Measurements from ENCODE around the gene EVC2.

EVC2 gene

DNA sequence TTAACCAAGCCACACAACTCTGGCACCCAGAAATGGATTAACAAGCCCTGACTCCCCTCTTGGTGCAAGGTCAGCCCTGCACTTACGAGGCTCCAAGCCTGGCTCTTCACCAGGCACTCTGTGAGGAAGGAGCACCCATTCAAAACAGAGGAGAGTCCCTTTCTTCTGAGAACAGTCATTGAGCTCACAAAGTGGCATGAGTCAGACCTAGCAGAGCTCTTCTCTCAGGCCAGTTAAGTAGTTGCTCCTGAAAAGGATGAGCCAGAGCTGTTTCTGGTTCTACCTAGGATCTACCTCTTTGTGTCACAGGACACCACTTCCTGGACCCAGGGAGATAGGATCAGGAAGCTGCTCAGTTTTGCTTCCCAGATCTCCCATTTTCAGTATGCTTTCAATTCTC lies 48.2 kb downstream of the EVC2 start:
- DNase-seq, result no peak

DNA sequence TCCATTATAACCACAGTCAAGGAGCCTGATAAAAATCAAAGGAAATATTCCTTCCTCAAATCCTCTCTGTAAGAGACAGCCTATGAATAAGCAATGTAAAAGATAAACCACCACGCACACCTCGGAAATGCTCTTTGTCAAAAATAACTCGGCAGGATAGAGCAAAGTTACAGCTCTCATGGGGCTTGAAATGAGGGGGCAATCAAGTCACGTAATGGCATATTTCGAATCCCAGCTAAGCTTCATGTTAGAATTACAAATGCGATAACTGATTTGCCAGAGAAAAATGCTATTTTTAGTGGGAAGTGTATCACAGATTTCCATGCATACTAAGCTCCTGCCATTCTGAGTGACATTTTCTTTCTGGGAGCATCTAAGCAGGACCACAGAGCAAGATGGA lies 49.4 kb downstream of the EVC2 start:
- DNase-seq, result no peak

DNA sequence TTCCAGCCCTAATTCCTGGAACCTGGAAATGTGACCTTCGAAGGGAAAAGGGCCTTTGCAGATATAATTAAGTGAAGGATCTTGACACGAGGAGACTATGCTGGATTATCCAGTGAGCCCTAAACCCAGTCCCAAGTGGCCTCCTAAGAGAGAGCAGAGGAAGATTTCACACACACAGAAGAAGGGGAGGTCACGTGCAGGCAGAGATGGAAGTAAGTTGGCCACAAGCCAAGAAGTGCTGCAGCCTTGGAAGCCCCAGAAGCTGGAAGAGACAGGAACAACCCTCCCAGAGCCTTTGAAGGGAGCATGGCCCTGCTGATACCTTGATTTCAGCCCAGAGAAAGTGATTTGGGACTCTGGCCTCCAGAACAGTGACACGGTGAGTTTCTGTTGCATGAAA lies 51.9 kb downstream of the EVC2 start:
- no peak for DNase-seq

DNA sequence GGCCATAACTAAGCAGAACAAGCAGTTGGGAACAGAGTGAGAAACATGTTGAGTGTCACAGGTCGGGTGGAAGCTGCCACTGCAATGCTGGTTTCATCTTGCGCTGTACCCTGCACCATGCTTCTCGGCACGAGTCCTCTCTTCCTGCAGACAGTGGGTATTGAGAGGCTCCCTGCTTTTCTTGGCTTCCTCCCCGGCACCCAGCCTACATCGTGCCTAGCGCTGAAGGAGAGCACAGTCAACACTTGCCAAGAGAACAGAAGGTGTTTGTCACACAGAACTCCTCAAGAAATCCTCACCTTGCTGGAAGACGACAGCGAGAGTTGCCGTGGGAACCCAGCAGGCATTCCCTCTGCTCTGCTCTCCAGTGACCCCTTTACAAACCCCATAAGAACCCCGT lies 53.6 kb downstream of the EVC2 start:
- DNase-seq, result no peak

DNA sequence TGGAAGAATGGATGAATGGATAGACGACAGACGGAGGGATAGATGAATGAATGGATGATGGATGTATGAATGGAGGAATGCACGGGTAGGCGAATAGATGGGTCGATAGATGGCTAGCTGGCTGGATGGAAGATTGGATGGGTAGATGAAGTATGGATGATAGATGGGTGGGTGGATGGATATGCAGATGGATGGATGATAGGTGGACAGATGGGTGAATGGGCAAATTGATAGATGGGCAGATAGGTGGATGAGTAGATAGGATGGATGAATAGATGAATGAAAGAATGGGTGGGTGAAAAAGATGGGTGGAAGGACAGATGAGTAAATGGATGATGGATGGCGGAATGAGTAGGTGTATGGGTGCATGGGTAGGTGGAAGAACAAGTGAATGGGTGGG lies 57.3 kb downstream of the EVC2 start:
- DNase-seq, result no peak

DNA sequence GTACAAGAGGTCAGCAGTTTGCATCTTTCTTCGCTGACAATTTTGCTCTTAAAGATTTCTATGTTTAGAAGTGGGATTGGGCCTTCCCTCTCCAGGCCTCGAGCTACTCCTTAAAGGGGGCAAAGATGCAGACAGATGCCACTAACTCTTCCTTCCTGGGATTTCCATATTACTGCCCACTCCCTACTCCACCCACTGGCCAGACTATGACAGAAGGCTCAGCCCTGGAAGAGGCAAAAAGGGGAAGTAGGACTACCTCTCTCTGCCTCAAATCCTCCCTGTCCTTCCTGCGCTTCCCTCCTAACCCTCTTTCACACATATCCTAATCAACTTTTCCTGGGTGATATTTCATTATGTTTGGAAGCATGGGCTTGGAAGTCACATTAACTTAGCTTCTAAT lies 58.3 kb downstream of the EVC2 start:
- no peak for DNase-seq

DNA sequence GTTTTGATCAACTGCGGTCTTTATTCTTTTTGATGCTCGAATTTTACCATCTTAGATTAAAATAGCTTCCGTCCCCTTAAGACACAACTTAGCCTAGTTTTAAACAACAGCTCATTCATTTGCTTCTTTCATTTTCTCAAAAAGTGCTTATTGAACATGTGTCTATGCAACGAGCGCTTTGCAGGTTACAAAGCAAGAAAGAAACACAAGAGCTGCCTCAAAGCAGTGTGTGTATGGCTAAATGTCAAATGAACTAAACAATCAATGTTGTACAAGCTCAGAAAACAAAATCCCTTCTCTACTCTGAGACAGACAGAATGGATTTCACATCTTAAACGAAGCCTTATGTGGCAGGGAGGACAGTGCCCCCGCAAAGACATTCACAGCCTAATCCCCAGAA lies 61.0 kb downstream of the EVC2 start:
- DNase-seq, result no peak

DNA sequence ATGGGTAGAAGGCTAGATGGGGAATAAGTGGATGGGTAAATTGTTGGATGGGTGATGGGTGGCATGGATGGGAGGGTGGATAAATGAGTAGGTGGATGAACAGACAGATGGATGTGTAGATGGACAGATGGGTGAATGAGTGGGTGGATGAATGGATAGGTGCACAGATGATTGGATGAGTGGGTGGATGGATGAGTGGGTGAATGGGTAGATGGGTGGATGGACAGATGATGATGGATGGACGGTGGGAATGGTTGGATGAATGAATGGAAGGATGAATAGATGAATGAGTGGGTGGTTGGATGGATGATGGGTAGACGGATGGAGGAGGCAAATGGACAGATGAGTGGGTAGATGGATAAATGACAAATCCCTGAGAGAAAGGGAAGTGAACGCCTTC lies 68.3 kb downstream of the EVC2 start:
- no peak for DNase-seq

DNA sequence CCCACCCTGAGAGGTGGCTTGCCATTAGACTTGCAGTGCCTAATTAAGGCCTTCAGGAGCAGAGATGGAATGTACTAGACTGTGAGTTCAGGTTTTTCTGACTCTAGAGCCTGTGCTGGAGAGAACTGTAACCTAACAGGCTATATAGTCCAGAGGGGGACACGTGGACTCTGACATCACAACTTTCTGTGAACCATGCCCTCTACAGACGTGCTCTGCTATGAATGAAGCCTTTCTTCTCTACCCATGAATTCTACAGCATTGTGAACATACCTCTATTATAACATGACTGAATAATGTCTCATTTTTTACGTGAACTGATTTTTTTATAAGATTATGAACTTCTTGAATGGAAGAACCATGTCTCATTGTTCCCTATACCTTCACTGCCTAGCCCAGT lies 68.8 kb downstream of the EVC2 start:
- DNase-seq, result no peak

DNA sequence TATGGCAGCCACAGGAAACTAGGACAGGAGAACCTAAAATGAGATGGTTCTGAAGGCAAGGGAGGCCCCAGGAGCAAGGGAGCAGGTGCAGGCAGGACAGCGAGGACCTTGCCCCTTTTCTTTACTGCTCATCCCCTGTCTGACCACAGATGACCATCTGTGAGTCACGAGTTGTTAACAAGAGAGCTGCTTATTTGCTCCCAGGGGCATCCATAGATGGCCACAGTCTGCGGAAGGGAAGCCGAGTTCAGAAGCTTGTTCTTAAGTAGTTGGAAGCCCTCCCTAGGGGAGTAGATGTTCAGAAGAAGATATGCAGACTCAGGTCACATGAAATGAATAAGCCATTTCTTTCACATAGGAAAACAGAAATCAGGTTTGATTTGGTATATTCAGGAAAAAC lies 69.4 kb downstream of the EVC2 start:
- no peak for DNase-seq

DNA sequence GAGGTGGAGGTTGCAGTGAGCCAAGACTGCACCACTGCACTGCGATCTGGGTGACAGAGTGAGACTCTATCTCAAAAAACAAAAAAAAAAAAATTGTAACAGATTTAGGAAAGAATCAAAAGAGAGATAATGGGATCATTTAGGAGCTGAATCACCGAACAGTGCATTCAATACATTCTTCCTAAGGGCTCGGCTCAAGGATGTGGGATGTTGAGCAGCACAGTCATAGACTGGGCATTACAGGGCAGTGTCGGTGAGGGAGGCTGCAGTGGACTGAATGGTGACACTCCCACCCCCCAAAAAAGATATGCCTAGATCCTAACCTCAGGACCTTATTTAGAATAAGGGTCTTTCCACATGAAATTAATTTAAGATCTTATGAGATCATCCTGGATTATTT lies 70.0 kb downstream of the EVC2 start:
- DNase-seq, result no peak

DNA sequence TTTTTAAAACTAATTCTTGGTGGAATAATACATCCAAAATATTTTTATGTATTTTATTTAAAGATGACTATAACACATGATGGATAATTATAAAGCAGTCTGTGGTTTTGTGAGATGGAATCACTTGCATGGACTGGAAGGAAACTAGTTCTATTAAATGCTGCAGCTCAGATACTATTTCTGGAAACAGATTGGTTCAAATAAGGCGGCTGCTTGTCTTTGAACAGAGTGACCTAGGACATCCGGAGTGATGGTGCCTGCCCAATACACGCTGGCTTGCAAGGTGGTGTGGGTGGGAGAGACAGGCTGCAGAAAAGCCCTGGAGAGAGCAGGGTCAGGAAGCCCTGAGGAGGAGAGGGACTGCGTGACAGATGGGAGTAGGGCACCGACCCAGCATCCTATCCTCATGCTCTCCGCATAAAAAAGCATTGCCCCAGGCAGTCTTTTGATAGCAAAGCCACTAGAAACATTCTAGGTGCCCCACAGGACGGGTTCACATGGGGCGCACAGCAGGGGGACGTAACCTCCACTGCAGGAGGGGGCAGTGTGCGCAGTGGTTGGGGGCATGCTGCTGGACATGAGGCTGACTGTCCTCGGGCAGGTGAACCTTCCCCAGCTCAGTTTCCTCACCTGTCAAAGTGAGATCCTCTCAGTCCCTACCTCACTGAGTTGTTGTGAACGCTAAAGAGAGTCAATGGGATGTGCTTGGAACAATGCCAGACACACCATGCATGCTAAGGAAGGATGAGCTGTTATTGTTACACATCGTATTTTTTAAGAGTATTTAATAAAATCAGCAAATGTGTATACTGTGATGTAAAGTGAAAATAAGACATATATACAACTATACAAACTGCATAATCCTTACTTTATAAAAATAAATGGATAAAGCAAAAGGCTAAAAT lies 71.3 kb downstream of the EVC2 start:
- DNase-seq, result no peak

DNA sequence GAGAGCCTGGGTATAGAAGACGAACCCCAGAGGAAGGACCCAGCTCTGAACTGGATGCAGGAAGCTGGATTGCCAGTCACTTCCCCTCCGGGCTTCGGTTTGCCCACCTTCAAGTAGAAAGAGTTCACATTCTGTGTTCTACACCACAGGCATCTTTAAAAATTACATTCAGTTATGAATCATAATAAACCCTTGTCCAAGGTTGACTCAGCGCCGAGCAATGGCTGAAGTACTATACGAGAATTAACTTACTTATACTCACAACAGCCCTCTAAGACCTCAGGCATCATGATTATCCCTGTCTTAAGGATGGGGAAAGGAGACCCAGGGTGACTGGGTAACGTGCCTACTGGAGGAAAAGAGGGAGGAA lies 72.5 kb downstream of the EVC2 start:
- peak; percentile 37 for DNase-seq

DNA sequence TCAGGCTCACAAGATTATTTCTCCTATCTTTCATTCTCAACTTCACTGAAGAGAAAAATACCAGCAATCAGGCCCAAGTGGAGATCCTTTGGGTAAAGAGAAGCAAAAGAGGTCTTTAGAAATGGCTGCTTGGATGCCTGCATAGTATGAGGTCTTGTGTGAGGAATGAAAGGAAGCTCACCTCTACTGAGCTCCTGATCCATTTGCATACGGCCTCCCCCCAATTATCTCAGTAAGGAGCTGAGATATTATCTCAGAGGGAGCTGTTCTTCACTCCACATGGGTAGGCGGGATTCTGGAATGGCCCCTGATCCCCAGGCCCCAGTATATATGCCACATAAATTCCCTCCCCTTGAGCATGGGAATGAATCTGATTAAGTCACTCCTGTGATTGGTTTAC lies 75.8 kb downstream of the EVC2 start:
- no peak for DNase-seq

DNA sequence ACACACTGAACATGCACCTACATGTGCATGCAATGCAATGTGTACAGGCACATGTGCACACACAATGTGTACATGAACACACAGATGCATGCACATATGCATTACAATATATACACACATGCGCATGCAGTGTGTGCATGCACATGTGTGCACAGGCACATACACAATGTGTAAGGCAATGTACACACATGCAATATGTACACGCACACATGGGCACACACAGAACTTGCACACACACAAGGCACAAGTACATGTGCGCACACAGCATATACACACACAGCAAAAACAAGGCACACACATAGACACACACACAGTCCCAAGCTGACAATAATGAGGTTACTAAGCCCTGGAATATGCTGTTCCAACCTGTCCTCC lies 76.3 kb downstream of the EVC2 start:
- no peak for DNase-seq

DNA sequence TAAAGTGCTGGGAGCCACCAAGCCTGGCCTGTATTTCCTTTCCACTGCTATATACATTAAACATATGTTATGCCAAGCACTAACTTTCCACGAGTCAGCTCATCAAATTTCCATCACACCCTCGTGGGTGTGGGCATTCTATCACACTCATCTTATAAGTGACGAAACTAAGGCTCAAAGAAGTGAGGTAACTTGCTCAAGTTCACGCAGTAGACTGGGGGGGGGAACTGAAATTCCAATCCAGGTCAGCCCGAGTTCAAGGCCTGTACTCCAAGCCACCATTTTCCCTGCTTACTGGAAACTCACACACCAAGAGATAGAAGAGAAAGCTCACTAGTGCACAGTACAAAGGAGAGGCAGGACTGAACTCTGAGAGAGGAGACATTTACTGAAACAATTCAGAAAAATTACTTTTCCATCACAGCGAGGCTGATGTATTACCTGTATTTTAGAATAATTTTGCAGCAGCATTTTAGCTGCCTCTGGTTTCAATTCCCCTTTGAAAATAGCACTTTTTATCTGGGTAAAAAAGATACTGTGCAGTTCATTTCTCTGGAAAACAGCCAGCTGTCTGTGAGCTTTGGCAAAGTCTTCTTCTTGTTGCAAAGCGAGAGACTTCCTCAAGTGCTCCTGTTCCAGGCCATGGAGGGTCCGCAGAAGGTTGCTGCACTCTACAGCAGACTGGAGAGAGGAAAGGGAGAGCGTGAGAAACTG lies 76.8 kb downstream of the EVC2 start:
- DNase-seq, result no peak

DNA sequence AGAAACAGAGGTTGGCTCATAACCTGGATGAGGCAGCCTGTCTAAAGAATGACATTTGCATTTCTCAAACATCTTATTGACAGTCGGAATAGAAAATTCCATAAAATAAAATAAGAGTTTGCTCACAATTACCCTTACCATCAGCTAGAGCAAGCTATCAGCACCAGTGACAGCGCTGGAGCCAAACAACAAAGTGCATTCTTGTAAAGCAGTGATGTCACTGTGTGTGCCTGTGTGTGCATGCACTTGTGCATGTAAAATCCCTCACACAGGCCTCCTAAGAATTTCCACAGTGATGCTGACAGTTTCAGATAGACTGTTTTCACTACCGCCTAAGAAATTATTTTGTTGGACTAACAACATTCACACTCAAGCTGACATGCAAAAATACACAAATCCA lies 77.6 kb downstream of the EVC2 start:
- no peak for DNase-seq

DNA sequence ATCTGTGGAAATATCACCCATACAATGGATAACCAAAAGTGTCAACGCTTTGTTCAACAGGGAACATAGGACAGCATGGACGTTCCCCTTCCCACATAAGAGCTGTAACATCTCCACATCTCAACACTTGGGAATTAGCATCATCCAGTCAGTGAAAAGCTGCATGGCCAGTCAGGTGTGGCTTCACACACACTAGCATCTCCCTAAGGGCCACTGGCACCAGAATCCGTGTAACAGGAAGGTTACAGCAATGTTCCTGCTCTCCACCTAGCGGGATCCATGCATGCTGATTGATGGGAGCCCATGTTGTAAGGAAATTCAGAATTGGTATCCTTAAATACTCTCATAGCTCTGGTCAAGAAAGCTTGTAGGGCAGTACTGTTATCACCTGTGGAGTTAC lies 78.8 kb downstream of the EVC2 start:
- no peak for DNase-seq

DNA sequence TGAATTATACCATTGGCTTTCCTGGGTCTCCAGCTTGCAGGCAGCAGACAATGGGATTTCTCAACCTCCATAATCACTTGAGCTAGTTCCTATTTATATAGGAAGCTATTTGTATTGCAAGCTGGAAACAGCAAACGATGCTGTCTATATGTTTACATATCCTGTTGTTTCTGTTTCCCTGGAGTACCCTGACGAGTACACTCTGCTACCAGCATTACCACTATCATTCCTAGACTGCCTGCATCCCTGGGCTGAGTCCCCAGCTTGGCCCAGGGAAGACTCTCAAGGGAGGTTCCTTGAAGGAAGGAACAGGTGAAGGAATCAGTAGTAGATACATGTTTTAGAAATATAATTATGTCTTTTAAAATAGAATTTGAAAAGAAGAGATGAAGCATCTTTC lies 81.4 kb downstream of the EVC2 start:
- DNase-seq, result no peak

DNA sequence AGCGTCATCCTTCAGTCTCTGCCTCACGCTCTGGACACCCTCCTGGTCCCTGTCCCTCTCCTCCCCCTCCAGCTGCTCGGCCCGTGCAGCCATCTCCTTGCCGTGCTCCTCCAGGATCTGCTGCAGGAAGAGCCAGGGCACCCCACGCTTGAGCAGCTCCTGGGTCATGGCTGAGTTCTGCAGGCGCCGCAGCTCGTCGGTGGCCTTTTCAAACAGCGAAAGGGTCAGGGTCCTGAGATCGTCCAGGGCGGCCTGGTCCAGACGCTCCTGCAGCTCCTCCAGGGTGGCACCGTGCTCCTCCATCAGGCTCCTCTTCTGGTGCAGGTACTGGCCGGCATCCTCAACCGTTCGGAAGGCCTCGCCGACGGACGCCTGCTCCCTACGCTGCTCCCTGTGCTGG lies 85.8 kb downstream of the EVC2 start:
- no peak for DNase-seq

DNA sequence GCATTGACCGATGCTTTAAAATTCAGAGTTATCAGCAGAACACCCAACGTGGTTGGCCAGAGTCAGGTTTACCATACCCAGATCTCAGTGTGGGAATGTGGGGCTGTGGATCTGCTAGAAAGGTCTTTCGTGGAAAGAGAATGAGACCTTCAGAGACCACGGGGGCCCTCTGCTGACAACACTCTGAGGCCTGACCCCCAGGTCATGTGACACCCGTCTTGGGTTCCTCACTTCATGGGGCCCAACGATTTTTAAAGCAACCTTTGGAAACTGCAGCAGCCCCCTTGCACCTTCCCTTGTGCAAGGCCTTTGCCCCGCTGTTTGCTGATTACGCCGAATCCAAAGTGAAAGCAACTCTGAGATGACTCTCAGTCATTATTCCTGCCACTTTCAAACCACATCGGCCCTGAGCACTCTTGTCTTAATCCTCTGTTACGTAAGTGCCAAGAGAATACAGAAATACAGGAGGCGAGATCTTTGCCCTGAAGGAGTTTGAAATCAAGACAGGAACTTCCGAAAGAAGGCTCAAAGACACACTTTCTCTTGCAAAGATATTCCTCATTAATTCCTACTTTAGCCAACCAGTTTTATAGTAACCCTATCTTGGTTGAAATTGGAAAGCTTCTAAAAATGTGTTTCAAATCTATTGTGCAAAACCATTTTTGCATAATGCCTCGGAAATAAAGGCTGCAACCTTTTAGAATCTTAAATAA lies 88.3 kb downstream of the EVC2 start:
- DNase-seq, result no peak

DNA sequence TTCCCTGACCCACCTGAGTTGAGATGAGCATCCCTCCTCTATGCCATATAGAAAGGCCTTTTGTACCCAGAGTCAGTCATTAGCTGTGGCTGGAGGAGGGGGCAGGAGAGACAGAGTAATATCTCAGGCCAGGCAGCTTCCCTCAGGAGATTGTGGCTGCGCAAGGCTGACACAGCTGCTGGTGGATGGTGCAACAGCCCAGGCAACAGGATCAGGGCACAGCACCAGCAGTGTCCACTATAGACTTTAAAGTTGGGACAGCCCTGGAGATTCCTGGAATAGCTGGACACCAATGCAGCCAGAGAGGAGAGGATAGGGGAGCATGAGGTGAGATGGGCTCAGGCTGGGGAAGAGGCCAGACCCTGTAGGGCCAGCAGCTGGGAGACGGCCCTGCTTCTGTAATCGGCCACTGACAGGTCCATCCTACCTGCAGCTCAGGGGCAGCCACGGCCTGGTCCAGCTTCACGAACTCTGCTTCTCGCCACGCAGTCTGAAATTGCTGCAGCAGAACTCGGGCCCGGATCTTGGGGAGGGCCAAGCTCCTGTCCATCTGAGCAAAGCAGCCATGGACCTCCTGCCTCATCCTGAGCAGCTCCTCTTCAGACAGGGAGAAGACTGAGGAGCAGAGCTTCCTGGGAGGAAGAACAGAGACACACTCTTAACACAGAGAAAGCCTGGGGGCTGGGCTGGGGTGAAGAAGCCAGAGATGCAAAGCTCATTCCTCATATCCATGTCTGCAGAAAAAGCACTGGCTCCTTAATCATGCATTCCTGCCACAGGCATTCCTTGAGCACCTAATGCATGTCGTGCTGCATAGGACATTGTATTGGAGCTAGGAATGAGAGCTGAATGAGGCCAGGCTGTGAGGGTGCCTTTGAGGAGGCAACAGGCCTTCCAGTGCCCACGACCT lies 90.1 kb downstream of the EVC2 start:
- no peak for DNase-seq

Measured in 8988T (cell line).